ENCODE results near the gene VMP1. TPM values are rescaled to one million over a fixed set of nuclear protein-coding genes. Genes with fewer than 3 reads are reported as not detected.

Gene VMP1
- total RNA-seq, 2 experiments from 2014 or later, result 29.2 to 38.0 TPM

- POLR2A ChIA-PET, result interaction anchor here (0.6 to 1.2 kb wide), 3 partner anchors 8 to 514 kb away, joined by 3 to 6 read pairs (median 3); no protein-coding TSS in a partner anchor
- H3K9me3 ChIP-seq (ENCODE audit: low read length), result no peaks in the 10 kb centered on the region
- H2AFZ ChIP-seq (ENCODE audit: low read length), result no peak overlapping the region
- CTCF ChIA-PET (ENCODE audit: unreplicated experiment), result no interaction called here
- H3K4me2 ChIP-seq (ENCODE audit: low read length), result no peak overlapping the region
- no peaks in the 10 kb centered on the region for H3K9me2 ChIP-seq (ENCODE audit: insufficient read depth, low read length)
- no peak for DNase-seq (ENCODE audit: low spot score)
- TF ChIP-seq EZH2phosphoT487 (IDR thresholded peaks at IDR 0.05; ENCODE audit: borderline replicate concordance, low read depth, low read length), result no peak
- TF ChIP-seq, protein P1, sequence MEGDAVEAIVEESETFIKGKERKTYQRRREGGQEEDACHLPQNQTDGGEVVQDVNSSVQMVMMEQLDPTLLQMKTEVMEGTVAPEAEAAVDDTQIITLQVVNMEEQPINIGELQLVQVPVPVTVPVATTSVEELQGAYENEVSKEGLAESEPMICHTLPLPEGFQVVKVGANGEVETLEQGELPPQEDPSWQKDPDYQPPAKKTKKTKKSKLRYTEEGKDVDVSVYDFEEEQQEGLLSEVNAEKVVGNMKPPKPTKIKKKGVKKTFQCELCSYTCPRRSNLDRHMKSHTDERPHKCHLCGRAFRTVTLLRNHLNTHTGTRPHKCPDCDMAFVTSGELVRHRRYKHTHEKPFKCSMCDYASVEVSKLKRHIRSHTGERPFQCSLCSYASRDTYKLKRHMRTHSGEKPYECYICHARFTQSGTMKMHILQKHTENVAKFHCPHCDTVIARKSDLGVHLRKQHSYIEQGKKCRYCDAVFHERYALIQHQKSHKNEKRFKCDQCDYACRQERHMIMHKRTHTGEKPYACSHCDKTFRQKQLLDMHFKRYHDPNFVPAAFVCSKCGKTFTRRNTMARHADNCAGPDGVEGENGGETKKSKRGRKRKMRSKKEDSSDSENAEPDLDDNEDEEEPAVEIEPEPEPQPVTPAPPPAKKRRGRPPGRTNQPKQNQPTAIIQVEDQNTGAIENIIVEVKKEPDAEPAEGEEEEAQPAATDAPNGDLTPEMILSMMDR (conservative IDR thresholded peaks at IDR 0.05; ENCODE audit: low read length), result no peak
- H3K36me3 ChIP-seq (ENCODE audit: insufficient read depth, low read length), result peaks cover 7% of the 10 kb centered on the region; the same call in 1 of the 2 replicates
- BruUV-seq (replicated peaks), result no TSS peak
- peaks cover 8% of the 10 kb centered on the region for H3K4me1 ChIP-seq (ENCODE audit: insufficient read depth, low read length, poor library complexity, severe bottlenecking)
- no peak overlapping the region for H3K27ac ChIP-seq (ENCODE audit: low read depth, low read length, poor library complexity, severe bottlenecking)
- no peak overlapping the region for H3K4me3 ChIP-seq (ENCODE audit: low read depth, low read length, poor library complexity, severe bottlenecking)
- no peaks in the 10 kb centered on the region for H3K79me2 ChIP-seq (ENCODE audit: insufficient read depth, low read depth, low read length)
- intact Hi-C loops (cut with micrococcal nuclease; ENCODE audit: unreplicated experiment), result loop anchor here (2.0 to 5.0 kb wide), 2 partner anchors 107 to 285 kb away; no protein-coding TSS in a partner anchor
- no peaks in the 10 kb centered on the region for H4K20me1 ChIP-seq (ENCODE audit: insufficient read depth, low read length)
Measured at GRCh38 chr17:59751955-59752413, 44.5 kb downstream of the VMP1 start.

- no peak overlapping the region for H3K27ac ChIP-seq (ENCODE audit: low read depth, low read length, poor library complexity, severe bottlenecking)
- H3K4me2 ChIP-seq (ENCODE audit: low read length), result no peak overlapping the region
- H3K4me3 ChIP-seq (ENCODE audit: low read depth, low read length, poor library complexity, severe bottlenecking), result no peak overlapping the region
- no peaks in the 10 kb centered on the region for H3K9me2 ChIP-seq (ENCODE audit: insufficient read depth, low read length)
- ChIA-PET POLR2A (interaction anchor here (0.8 kb wide), 1 partner anchor 11 kb away, joined by 3 read pairs; no protein-coding TSS in a partner anchor), CTCF (ENCODE audit: unreplicated experiment) (no interaction called here)
- H4K20me1 ChIP-seq (ENCODE audit: insufficient read depth, low read length), result no peaks in the 10 kb centered on the region
- peaks cover 8% of the 10 kb centered on the region for H3K4me1 ChIP-seq (ENCODE audit: insufficient read depth, low read length, poor library complexity, severe bottlenecking)
- peaks cover 8% of the 10 kb centered on the region; the same call in 1 of the 2 replicates for H3K36me3 ChIP-seq (ENCODE audit: insufficient read depth, low read length)
- no peak overlapping the region for H2AFZ ChIP-seq (ENCODE audit: low read length)
- TF ChIP-seq, protein P1 (conservative IDR thresholded peaks at IDR 0.05; ENCODE audit: low read length), result no peak
- TF ChIP-seq EZH2phosphoT487 (IDR thresholded peaks at IDR 0.05; ENCODE audit: borderline replicate concordance, low read depth, low read length), result no peak
- intact Hi-C loops (cut with micrococcal nuclease; ENCODE audit: unreplicated experiment), result loop anchor here (2.0 to 5.0 kb wide), 2 partner anchors 106 to 285 kb away; no protein-coding TSS in a partner anchor
- no TSS peak for BruUV-seq (replicated peaks)
- no peak for DNase-seq (ENCODE audit: low spot score)
- H3K9me3 ChIP-seq (ENCODE audit: low read length), result no peaks in the 10 kb centered on the region
- H3K79me2 ChIP-seq (ENCODE audit: insufficient read depth, low read depth, low read length), result no peaks in the 10 kb centered on the region
Measured at GRCh38 chr17:59752446-59752845, 45.0 kb downstream of the VMP1 start.

- BruUV-seq (replicated peaks), result no TSS peak
- Histone ChIP-seq H3K36me3 (ENCODE audit: insufficient read depth, low read length) (peaks cover 12% of the 10 kb centered on the region), H3K4me2 (ENCODE audit: low read length) (no peak overlapping the region), H3K4me1 (ENCODE audit: insufficient read depth, low read length, poor library complexity, severe bottlenecking) (peaks cover 8% of the 10 kb centered on the region), H2AFZ (ENCODE audit: low read length) (no peak overlapping the region), H3K79me2 (ENCODE audit: insufficient read depth, low read depth, low read length) (no peaks in the 10 kb centered on the region), H3K9me3 (ENCODE audit: low read length) (no peaks in the 10 kb centered on the region), H4K20me1 (ENCODE audit: insufficient read depth, low read length) (no peaks in the 10 kb centered on the region), H3K4me3 (ENCODE audit: low read depth, low read length, poor library complexity, severe bottlenecking) (no peak overlapping the region), H3K9me2 (ENCODE audit: insufficient read depth, low read length) (no peaks in the 10 kb centered on the region), H3K27ac (ENCODE audit: low read depth, low read length, poor library complexity, severe bottlenecking) (no peak overlapping the region)
- POLR2A ChIA-PET, result interaction anchor here (0.8 kb wide), 1 partner anchor 12 kb away, joined by 3 read pairs; no protein-coding TSS in a partner anchor
- intact Hi-C loops (cut with micrococcal nuclease; ENCODE audit: unreplicated experiment), result loop anchor here (1.0 to 5.0 kb wide), 3 partner anchors 86 to 284 kb away; no protein-coding TSS in a partner anchor
- TF ChIP-seq EZH2phosphoT487 (IDR thresholded peaks at IDR 0.05; ENCODE audit: borderline replicate concordance, low read depth, low read length), result no peak
- no peak for DNase-seq (ENCODE audit: low spot score)
- CTCF ChIA-PET (ENCODE audit: unreplicated experiment), result no interaction called here
Measured at GRCh38 chr17:59752922-59753321, 45.5 kb downstream of the VMP1 start.

All from OCI-LY7 (cell line).